HCT116 (cell line): ENCODE results near the gene HHAT. TPM values are rescaled to one million over a fixed set of nuclear protein-coding genes. Genes with fewer than 3 reads are reported as not detected.

Experiments
- ATAC-seq: fragments of 200-7000 bp; cut with Tn5 transposase; 2 replicates; pipeline ENCODE4 v1.9.1; 2020; ENCODE audit warnings: mild to moderate bottlenecking, moderate library complexity
- BruUV-seq: library from RNA; stranded (reverse); fragments of 400-500 nt; replicated peaks from 2 replicates; lab custom pipeline; 2021; lab: Mats Ljungman, UMichigan
- CTCF ChIA-PET: fragments of 300-600 bp; sonication (Branson Sonifier 250); formaldehyde crosslinking; loops from one replicate; lab custom pipeline; 2021; ENCODE audit warnings: antibody characterized with exemption; lab: Charles Lee
- POLR2A ChIA-PET: fragments of 300-600, 350-600 bp; sonication (Branson Sonifier 250); formaldehyde crosslinking; loops from one replicate; lab custom pipeline; 2021; ENCODE audit warnings: antibody characterized with exemption; lab: Charles Lee
- RAD21 ChIA-PET, 2 experiments: fragments of 300-600 bp; sonication (Branson Sonifier 250); formaldehyde crosslinking; loops; one replicate each; lab custom pipeline; 2023; ENCODE audit warnings: low total read pairs in 2 of 2; ENCODE audit not compliant: uncharacterized antibody in 2 of 2, unreplicated experiment in 2 of 2, low non-redundant PET in 1 of 2; lab: Charles Lee
- DNase-seq: peaks from one replicate; pipeline ENCODE4 v3.0.0-alpha.2; 2010; ENCODE audit warnings: low read depth, low spot score
- H2AFZ ChIP-seq: fragments of 200-600 bp; shearing (Covaris generic), sonication (generic); 2 replicates; pipeline ENCODE4 v1.6.1; 2017; ENCODE audit warnings: low read depth, mixed run types, mixed read lengths, antibody characterized with exemption, low read length; ENCODE audit not compliant: poor library complexity, severe bottlenecking
- H3K27ac ChIP-seq: 2 replicates; pipeline ENCODE4 v1.5.1; 2012; ENCODE audit warnings: low read depth, low read length
- H3K27me3 ChIP-seq: fragments of 200-600 bp; sonication (generic); 2 replicates; pipeline ENCODE4 v1.6.1; 2016; ENCODE audit warnings: mixed run types, low read length, mixed read lengths; ENCODE audit not compliant: insufficient read depth
- H3K36me3 ChIP-seq, 2 experiments: fragments of 200-500 bp in 1 of 2; fragments of 200-600 bp in 1 of 2; sonication (Bioruptor generic) in 1 of 2; sonication (generic) in 1 of 2; 2 replicates each; pipeline versions ENCODE4 v1.5.1 to v1.6.1; 2014 to 2016; ENCODE audit warnings: low read length in 2 of 2, inconsistent platforms in 1 of 2, mixed read lengths in 1 of 2, mixed run types in 1 of 2; ENCODE audit not compliant: insufficient read depth in 2 of 2, control insufficient read depth in 1 of 2
- H3K4me1 ChIP-seq, 2 experiments: fragments of 200-600 bp in 1 of 2; sonication (generic) in 1 of 2; 2 replicates each; pipeline versions ENCODE4 v1.5.1 to v1.6.1; 2012 to 2017; ENCODE audit warnings: low read length in 2 of 2, inconsistent platforms in 1 of 2, mild to moderate bottlenecking in 1 of 2, mixed read lengths in 1 of 2, mixed run types in 1 of 2, moderate library complexity in 1 of 2; ENCODE audit not compliant: insufficient read depth in 2 of 2, control insufficient read depth in 1 of 2
- H3K4me2 ChIP-seq: fragments of 200-600 bp; sonication (generic); 2 replicates; pipeline ENCODE4 v1.6.1; 2017; ENCODE audit warnings: mixed run types, low read length, mixed read lengths
- H3K4me3 ChIP-seq, 2 experiments: fragments of 200-600 bp in 1 of 2; sonication (generic) in 1 of 2; replicated peaks in 1 of 2; 2 replicates each; pipeline ENCODE4 v1.5.1; 2011 to 2016; ENCODE audit warnings: low read length in 2 of 2, control low read depth in 1 of 2, low read depth in 1 of 2, mild to moderate bottlenecking in 1 of 2, mixed read lengths in 1 of 2, mixed run types in 1 of 2
- H3K79me2 ChIP-seq: fragments of 200-600 bp; sonication (generic); 2 replicates; pipeline ENCODE4 v1.6.1; 2017; ENCODE audit warnings: mild to moderate bottlenecking, mixed run types, low read length, moderate library complexity, mixed read lengths; ENCODE audit not compliant: insufficient read depth
- H3K9ac ChIP-seq: fragments of 200-600 bp; sonication (generic); 2 replicates; pipeline ENCODE4 v1.6.1; 2016; ENCODE audit warnings: low read length, mixed read lengths
- H3K9me2 ChIP-seq: fragments of 200-600 bp; sonication (generic), shearing (Covaris generic); 2 replicates; pipeline ENCODE4 v1.6.1; 2017; ENCODE audit warnings: mixed run types, mild to moderate bottlenecking, moderate library complexity; ENCODE audit not compliant: insufficient read depth
- H3K9me3 ChIP-seq, 2 experiments: fragments of 200-500 bp in 1 of 2; fragments of 200-600 bp in 1 of 2; sonication (Bioruptor generic) in 1 of 2; sonication (generic) in 1 of 2; 2 replicates each; pipeline ENCODE4 v1.6.1; 2014 to 2017; ENCODE audit warnings: low read length in 2 of 2, mixed read lengths in 2 of 2, inconsistent platforms in 1 of 2, low read depth in 1 of 2, mild to moderate bottlenecking in 1 of 2, mixed run types in 1 of 2, moderate library complexity in 1 of 2; ENCODE audit not compliant: control insufficient read depth in 1 of 2, insufficient read depth in 1 of 2
- H4K20me1 ChIP-seq: fragments of 200-600 bp; sonication (generic), shearing (Covaris generic); 2 replicates; pipeline ENCODE4 v1.6.1; 2017; ENCODE audit warnings: mixed run types, mild to moderate bottlenecking, moderate library complexity; ENCODE audit not compliant: insufficient read depth
- ELF1 ChIP-seq: IDR thresholded peaks from 2 replicates; pipeline ENCODE4 v1.6.1; 2012; ENCODE audit warnings: low read depth, borderline replicate concordance
- EZH2 ChIP-seq: fragments of 200-600 bp; sonication (generic); IDR thresholded peaks from 2 replicates; pipeline ENCODE4 v1.6.1; 2017; ENCODE audit warnings: antibody characterized with exemption, mixed run types
- SIN3A ChIP-seq: IDR thresholded peaks from 2 replicates; pipeline ENCODE4 v1.6.1; 2012; ENCODE audit warnings: low read depth
- SRF ChIP-seq: IDR thresholded peaks from 2 replicates; pipeline ENCODE4 v1.6.1; 2012; ENCODE audit warnings: low read depth
- TCF7L2 ChIP-seq: IDR thresholded peaks from 2 replicates; pipeline ENCODE4 v1.7.0; 2011; ENCODE audit warnings: borderline replicate concordance, inconsistent platforms; ENCODE audit not compliant: insufficient read depth, insufficient read length; ENCODE audit errors: extremely low read depth
- ZFX ChIP-seq: fragments of 450-650 bp; IDR thresholded peaks from 2 replicates; pipeline ENCODE4 v1.6.1; 2017
- intact Hi-C: fragments of 100-400 bp; cut with micrococcal nuclease; formaldehyde crosslinking; loops from 2 replicates; pipeline ENCODE4 v1.10.0; 2022
- total RNA-seq: library from RNA; stranded (reverse); gene quantifications from one replicate; pipeline ENCODE4 v1.2.1, GENCODE V29; 2021; ENCODE audit not compliant: unreplicated experiment
- TF ChIP-seq, protein P1 (sequence below), 3 experiments: fragments of 200-600 bp in 1 of 3; sonication (generic) in 1 of 3; IDR thresholded peaks in 2 of 3; conservative IDR thresholded peaks in 1 of 3; 2 replicates each; pipeline ENCODE4 v1.5.1; 2012 to 2017; ENCODE audit warnings: low read depth in 2 of 3, low read length in 2 of 3, antibody characterized with exemption in 1 of 3, borderline replicate concordance in 1 of 3, control low read depth in 1 of 3, mild to moderate bottlenecking in 1 of 3, mixed read lengths in 1 of 3, mixed run types in 1 of 3, moderate library complexity in 1 of 3; ENCODE audit not compliant: insufficient read depth in 1 of 3
- TF ChIP-seq, protein P2 (sequence below): IDR thresholded peaks from 2 replicates; pipeline ENCODE4 v1.6.1; 2012

Gene HHAT
- total RNA-seq, 1 experiment from 2014 or later: 2.7 TPM

DNA sequence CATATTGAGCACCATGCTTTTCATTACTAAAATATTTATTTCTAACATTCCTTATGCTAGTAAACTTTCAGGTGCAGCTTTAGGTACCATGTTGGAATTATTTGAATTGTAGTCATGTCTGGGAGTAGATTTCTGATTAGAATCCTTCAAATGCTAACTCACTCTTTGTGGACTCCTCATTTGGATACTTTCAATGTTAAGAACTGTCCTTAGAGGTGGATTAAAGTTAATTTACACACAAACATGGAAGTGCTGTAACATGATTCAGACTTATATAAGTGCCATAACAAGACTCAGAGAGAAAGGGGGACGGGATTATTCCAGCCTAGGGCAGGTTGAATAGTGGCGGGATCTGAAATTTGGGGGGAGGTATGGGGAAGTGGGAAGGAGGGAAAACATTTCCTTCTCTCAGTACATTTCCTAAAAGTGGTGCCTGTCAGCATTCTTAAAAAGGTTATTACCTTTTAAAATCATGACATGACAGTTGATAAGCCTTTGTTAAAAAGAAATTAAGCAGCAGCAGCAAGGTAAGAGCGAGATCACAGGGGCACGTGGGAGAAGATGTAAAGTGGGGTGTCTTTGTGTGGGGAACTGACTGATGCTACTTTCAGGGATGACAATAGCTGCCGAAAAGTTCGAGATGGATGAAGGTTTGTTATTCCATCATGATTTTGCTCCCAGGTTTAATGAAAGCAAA is 44.4 kb downstream of the HHAT start:
- no peak; the same call in 1 of the 2 replicates for ATAC-seq
- no peak overlapping the region for H3K9ac ChIP-seq

More for the DNA sequence above, 44.4 kb downstream of the HHAT start:
- no peak overlapping the region for H2AFZ ChIP-seq
- TF ChIP-seq, protein P1, sequence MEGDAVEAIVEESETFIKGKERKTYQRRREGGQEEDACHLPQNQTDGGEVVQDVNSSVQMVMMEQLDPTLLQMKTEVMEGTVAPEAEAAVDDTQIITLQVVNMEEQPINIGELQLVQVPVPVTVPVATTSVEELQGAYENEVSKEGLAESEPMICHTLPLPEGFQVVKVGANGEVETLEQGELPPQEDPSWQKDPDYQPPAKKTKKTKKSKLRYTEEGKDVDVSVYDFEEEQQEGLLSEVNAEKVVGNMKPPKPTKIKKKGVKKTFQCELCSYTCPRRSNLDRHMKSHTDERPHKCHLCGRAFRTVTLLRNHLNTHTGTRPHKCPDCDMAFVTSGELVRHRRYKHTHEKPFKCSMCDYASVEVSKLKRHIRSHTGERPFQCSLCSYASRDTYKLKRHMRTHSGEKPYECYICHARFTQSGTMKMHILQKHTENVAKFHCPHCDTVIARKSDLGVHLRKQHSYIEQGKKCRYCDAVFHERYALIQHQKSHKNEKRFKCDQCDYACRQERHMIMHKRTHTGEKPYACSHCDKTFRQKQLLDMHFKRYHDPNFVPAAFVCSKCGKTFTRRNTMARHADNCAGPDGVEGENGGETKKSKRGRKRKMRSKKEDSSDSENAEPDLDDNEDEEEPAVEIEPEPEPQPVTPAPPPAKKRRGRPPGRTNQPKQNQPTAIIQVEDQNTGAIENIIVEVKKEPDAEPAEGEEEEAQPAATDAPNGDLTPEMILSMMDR (IDR thresholded peaks at IDR 0.05 in 2 of 3, conservative IDR thresholded peaks at IDR 0.05 in 1 of 3; ENCODE audit: borderline replicate concordance in 1 of 3, insufficient read depth in 1 of 3, low read depth in 2 of 3, low read length in 2 of 3): no peak
- TF ChIP-seq, protein P2, sequence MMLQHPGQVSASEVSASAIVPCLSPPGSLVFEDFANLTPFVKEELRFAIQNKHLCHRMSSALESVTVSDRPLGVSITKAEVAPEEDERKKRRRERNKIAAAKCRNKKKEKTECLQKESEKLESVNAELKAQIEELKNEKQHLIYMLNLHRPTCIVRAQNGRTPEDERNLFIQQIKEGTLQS: no peak
- TF ChIP-seq ELF1 (no peak), EZH2 (no peak), ZFX (no peak), SIN3A (no peak), TCF7L2 (no peak), SRF (no peak)
- TF ChIP-seq, all 23 proteins: peak for 0
- no peak for DNase-seq
- no peaks in the 10 kb centered on the region for H3K79me2 ChIP-seq
- CTCF ChIA-PET: interaction anchor here (0.9 to 2.3 kb wide), 7 partner anchors 9 to 62 kb away, joined by 3 to 13 read pairs (median 3); no protein-coding TSS in a partner anchor
- H3K9me2 ChIP-seq: no peaks in the 10 kb centered on the region
- RAD21 ChIA-PET: interaction anchor here in 1 of 2 experiments (0.8 kb wide), 1 partner anchor 140 kb away, joined by 3 read pairs; the partner anchor contains the start of gene SERTAD4
- H3K9me3 ChIP-seq: no peaks in the 10 kb centered on the region
- H3K36me3 ChIP-seq: no peaks in the 10 kb centered on the region
- intact Hi-C loops: no loop called here
- POLR2A ChIA-PET: interaction anchor here (0.6 to 2.5 kb wide), 20 partner anchors 10 to 948 kb away, joined by 3 to 35 read pairs (median 4); no protein-coding TSS in a partner anchor
- peak overlapping the region; percentile 26; the same call in 1 of the 2 replicates for H3K4me2 ChIP-seq
- H4K20me1 ChIP-seq: peaks cover 4% of the 10 kb centered on the region; the same call in 1 of the 2 replicates
- H3K27ac ChIP-seq: peak overlapping the region; percentile 23; the same call in 1 of the 2 replicates
- peaks cover 0 to 33% of the 10 kb centered on the region in 2 experiments; a peak in 3 of 4 replicates for H3K4me1 ChIP-seq
- no peaks in the 10 kb centered on the region for H3K27me3 ChIP-seq
- H3K4me3 ChIP-seq: no peak overlapping the region
- BruUV-seq: no TSS peak
